ENCODE results near the gene HFE.
A peak's percentile ranks its signal among the peaks of the same experiment; 100 is the strongest.

GRCh38 chr6:26123947-26124780 is 36.9 kb downstream of the HFE start:
- no peak for TF ChIP-seq CTCF (IDR thresholded peaks at IDR 0.05)
- TF ChIP-seq POLR2A (IDR thresholded peaks at IDR 0.05): peak; percentile 100

Measured in adrenal gland (tissue), 5 donors.